Panc1 (cell line): Measurements from ENCODE around the gene PCBD2. TPM values are rescaled to one million over a fixed set of nuclear protein-coding genes. Genes with fewer than 3 reads are reported as not detected.

Experiments
- ATAC-seq: fragments of 200-7000 bp; cut with Tn5 transposase; 2 replicates; pipeline ENCODE4 v1.9.1; 2020; ENCODE audit warnings: mild to moderate bottlenecking, moderate library complexity
- BruUV-seq: library from RNA; stranded (reverse); fragments of 400-500 nt; replicated peaks from 2 replicates; lab custom pipeline; 2021; lab: Mats Ljungman, UMichigan
- CTCF ChIA-PET: fragments of 300-600 bp; sonication (Branson Sonifier 250); formaldehyde crosslinking; loops from one replicate; lab custom pipeline; 2022; ENCODE audit warnings: antibody characterized with exemption; lab: Charles Lee
- POLR2A ChIA-PET: fragments of 300-600 bp; sonication (Branson Sonifier 250); formaldehyde crosslinking; loops from one replicate; lab custom pipeline; 2022; ENCODE audit warnings: antibody characterized with exemption; lab: Charles Lee
- DNase-seq: peaks from one replicate; pipeline ENCODE4 v3.0.0-alpha.2; 2010; ENCODE audit warnings: low read depth, low spot score
- H3K27ac ChIP-seq: 2 replicates; pipeline ENCODE4 v1.5.1; 2011; ENCODE audit warnings: mild to moderate bottlenecking, low read length, inconsistent platforms
- H3K27me3 ChIP-seq: fragments of 200-500 bp; sonication (Bioruptor generic); 2 replicates; pipeline ENCODE4 v1.6.0; 2014; ENCODE audit warnings: low read length, inconsistent platforms; ENCODE audit not compliant: control insufficient read depth, insufficient read depth
- H3K36me3 ChIP-seq: fragments of 200-500 bp; sonication (Bioruptor generic); 2 replicates; pipeline ENCODE4 v1.5.1; 2014; ENCODE audit warnings: inconsistent platforms, mild to moderate bottlenecking, low read length, moderate library complexity; ENCODE audit not compliant: control insufficient read depth, insufficient read depth
- H3K4me1 ChIP-seq: 2 replicates; pipeline ENCODE4 v1.5.1; 2011; ENCODE audit warnings: inconsistent platforms, mild to moderate bottlenecking, low read length, moderate library complexity; ENCODE audit not compliant: control insufficient read depth, insufficient read depth
- H3K4me3 ChIP-seq, 2 experiments: 2 replicates each; pipeline ENCODE4 v1.5.1; 2011 to 2012; ENCODE audit warnings: low read depth in 2 of 2, low read length in 2 of 2, mild to moderate bottlenecking in 2 of 2, inconsistent platforms in 1 of 2, moderate library complexity in 1 of 2
- H3K9me3 ChIP-seq: fragments of 200-500 bp; sonication (Bioruptor generic); 2 replicates; pipeline ENCODE4 v1.5.1; 2014; ENCODE audit warnings: low read depth, mild to moderate bottlenecking, inconsistent platforms, low read length, moderate library complexity; ENCODE audit not compliant: control insufficient read depth, insufficient read depth
- CTCF ChIP-seq: fragments of 450-650 bp; IDR thresholded peaks from 2 replicates; pipeline ENCODE4 v1.5.1; 2017; ENCODE audit warnings: mild to moderate bottlenecking
- POLR2AphosphoS5 ChIP-seq: IDR thresholded peaks from 2 replicates; pipeline ENCODE4 v1.6.1; 2012; ENCODE audit warnings: mild to moderate bottlenecking, low read depth, low read length, moderate library complexity
- REST ChIP-seq, 2 experiments: IDR thresholded peaks; 2 replicates each; pipeline ENCODE4 v1.6.1; 2011 to 2012; ENCODE audit warnings: low read depth in 2 of 2, control low read depth in 1 of 2, low read length in 1 of 2, mild to moderate bottlenecking in 1 of 2, moderate library complexity in 1 of 2; ENCODE audit not compliant: insufficient read depth in 1 of 2
- SIN3A ChIP-seq: IDR thresholded peaks from 2 replicates; pipeline ENCODE4 v1.6.1; 2012; ENCODE audit warnings: low read depth, mild to moderate bottlenecking, low read length, moderate library complexity, borderline replicate concordance; ENCODE audit not compliant: insufficient read depth
- TCF7L2 ChIP-seq: IDR thresholded peaks from 2 replicates; pipeline ENCODE4 v1.6.1; 2011; ENCODE audit warnings: mild to moderate bottlenecking, low read depth, low read length, inconsistent platforms
- in situ Hi-C: cut with HindIII; loops from 2 replicates; pipeline ENCODE4 v1.10.0; 2016; ENCODE audit warnings: low sequenced_read_pairs, low pct_unique_long_range_greater_than_20kb
- intact Hi-C: fragments of 100-400 bp; cut with micrococcal nuclease; formaldehyde crosslinking; loops from one replicate; pipeline ENCODE4 v1.10.0; 2022; ENCODE audit not compliant: unreplicated experiment
- total RNA-seq: library from RNA; stranded (reverse); gene quantifications from one replicate; pipeline ENCODE4 v1.2.1, GENCODE V29; 2021; ENCODE audit not compliant: unreplicated experiment

PCBD2 gene
- total RNA-seq, 1 experiment from 2014 or later = 19.8 TPM

GRCh38 chr5:134887593-134888159, 17.3 kb upstream of the PCBD2 start:
- Histone ChIP-seq H3K36me3 (no peaks in the 10 kb centered on the region), H3K4me1 (no peaks in the 10 kb centered on the region), H3K4me3 (no peak overlapping the region), H3K27me3 (no peaks in the 10 kb centered on the region), H3K9me3 (no peaks in the 10 kb centered on the region), H3K27ac (no peak overlapping the region)
- TF ChIP-seq REST (IDR thresholded peaks at IDR 0.05; ENCODE audit: insufficient read depth in 1 of 2, low read depth in 2 of 2, low read length in 1 of 2) (no peak), CTCF (no peak), POLR2AphosphoS5 (no peak), SIN3A (no peak), TCF7L2 (no peak)
- no TSS peak for BruUV-seq
- in situ Hi-C loops (no loop called here), intact Hi-C loops (no loop called here)
- ChIA-PET CTCF (no interaction called here), POLR2A (no interaction called here)
- ATAC-seq = 0 out of 2 replicates have a peak, but pooled peaks have one; percentile 57
- DNase-seq = no peak

GRCh38 chr5:134889335-134889734, 15.6 kb upstream of the PCBD2 start:
- TF ChIP-seq POLR2AphosphoS5 = no peak
- TF ChIP-seq SIN3A = no peak
- no peak for TF ChIP-seq REST (IDR thresholded peaks at IDR 0.05; ENCODE audit: insufficient read depth in 1 of 2, low read depth in 2 of 2, low read length in 1 of 2)
- no peak for TF ChIP-seq TCF7L2
- TF ChIP-seq CTCF = no peak
- no peak overlapping the region for H3K27ac ChIP-seq
- intact Hi-C loops (no loop called here), in situ Hi-C loops (no loop called here)
- BruUV-seq = no TSS peak
- no peak for ATAC-seq
- H3K27me3 ChIP-seq = no peaks in the 10 kb centered on the region
- no peak overlapping the region for H3K4me3 ChIP-seq
- no peaks in the 10 kb centered on the region for H3K9me3 ChIP-seq
- CTCF ChIA-PET = no interaction called here
- POLR2A ChIA-PET = no interaction called here
- H3K36me3 ChIP-seq = no peaks in the 10 kb centered on the region
- no peak for DNase-seq
- H3K4me1 ChIP-seq = no peaks in the 10 kb centered on the region
